ENCODE data around the gene PTCHD1. TPM values are rescaled to one million over a fixed set of nuclear protein-coding genes. Genes with fewer than 3 reads are reported as not detected.

The PTCHD1 gene
- polyA plus RNA-seq, 1 of the 3 experiments (the other 2 are of a cell fraction), result not detected

DNA sequence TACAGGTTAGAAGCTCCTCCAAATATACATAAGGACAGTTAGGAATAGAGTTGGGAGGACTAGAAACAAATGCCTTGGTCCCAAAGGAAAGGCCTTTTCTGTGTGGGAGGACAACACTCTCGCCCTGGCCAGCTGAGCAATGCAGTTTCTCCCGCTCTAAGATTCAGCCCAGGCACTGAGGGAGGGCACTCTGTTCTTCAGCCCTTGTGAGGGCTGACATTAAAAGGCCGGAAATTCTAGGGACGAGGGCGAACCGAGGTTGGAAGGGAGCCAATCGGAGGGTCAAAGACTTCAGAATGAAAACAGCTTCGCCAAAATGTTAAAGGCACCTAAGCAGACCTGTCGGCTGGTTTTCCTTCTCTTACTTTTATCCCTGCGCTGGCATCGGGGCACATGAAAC lies 2.9 kb upstream of the PTCHD1 start:
- Histone ChIP-seq H3K9me3 (no peaks in the 10 kb centered on the region), H3K4me2 (peak overlapping the region; percentile 59), H3K27me3 (ENCODE audit: insufficient read depth) (peaks cover 49% of the 10 kb centered on the region), H3F3A (replicated peaks; ENCODE audit: insufficient read depth) (no peaks in the 10 kb centered on the region), H3K9ac (no peak overlapping the region), H3K4me1 (ENCODE audit: control insufficient read depth in 1 of 2, insufficient read depth in 2 of 2, low read depth in 1 of 2, low read length in 1 of 2) (peaks cover 0 to 4% of the 10 kb centered on the region in 2 experiments; a peak in 1 of 4 replicates), H3K27ac (ENCODE audit: low read depth in 2 of 2, low read length in 1 of 2) (no peak overlapping the region), H3K9me2 (no peaks in the 10 kb centered on the region), H3K79me2 (ENCODE audit: insufficient read depth) (no peaks in the 10 kb centered on the region), H2AFZ (ENCODE audit: low read depth) (no peak overlapping the region), H4K20me1 (ENCODE audit: insufficient read depth) (no peaks in the 10 kb centered on the region), H3K4me3 (ENCODE audit: low read depth in 2 of 2, low read length in 1 of 2) (no peak overlapping the region; a peak in 1 of 4 replicates), H3K36me3 (replicated peaks in 1 of 2; ENCODE audit: control insufficient read depth in 1 of 2, insufficient read depth in 2 of 2, low read length in 1 of 2) (no peaks in the 10 kb centered on the region)
- ChIA-PET POLR2A (no interaction called here), CTCF (interaction anchor here (0.9 kb wide), 1 partner anchor 14 kb away, joined by 3 read pairs; no protein-coding TSS in a partner anchor)
- no peak for DNase-seq
- WGBS (ENCODE audit: low lambda C conversion rate), result 11% methylated on average over 11 of the region's 11 CpGs
- no peak for TF ChIP-seq SMC3 (IDR thresholded peaks at IDR 0.05; ENCODE audit: low read depth, low read length)
- TF ChIP-seq, protein P1, sequence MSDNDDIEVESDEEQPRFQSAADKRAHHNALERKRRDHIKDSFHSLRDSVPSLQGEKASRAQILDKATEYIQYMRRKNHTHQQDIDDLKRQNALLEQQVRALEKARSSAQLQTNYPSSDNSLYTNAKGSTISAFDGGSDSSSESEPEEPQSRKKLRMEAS (IDR thresholded peaks at IDR 0.05; ENCODE audit: low read depth), result no peak
- TF ChIP-seq NRF1 (IDR thresholded peaks at IDR 0.05; ENCODE audit: low read depth, low read length), result no peak
- no peak for TF ChIP-seq RFX5 (IDR thresholded peaks at IDR 0.05; ENCODE audit: low read length)
- no peak for TF ChIP-seq MXI1 (IDR thresholded peaks at IDR 0.05; ENCODE audit: low read depth, low read length)
- no peak for TF ChIP-seq CHD2 (IDR thresholded peaks at IDR 0.05; ENCODE audit: low read length, partially characterized antibody)
- TF ChIP-seq, protein P2, sequence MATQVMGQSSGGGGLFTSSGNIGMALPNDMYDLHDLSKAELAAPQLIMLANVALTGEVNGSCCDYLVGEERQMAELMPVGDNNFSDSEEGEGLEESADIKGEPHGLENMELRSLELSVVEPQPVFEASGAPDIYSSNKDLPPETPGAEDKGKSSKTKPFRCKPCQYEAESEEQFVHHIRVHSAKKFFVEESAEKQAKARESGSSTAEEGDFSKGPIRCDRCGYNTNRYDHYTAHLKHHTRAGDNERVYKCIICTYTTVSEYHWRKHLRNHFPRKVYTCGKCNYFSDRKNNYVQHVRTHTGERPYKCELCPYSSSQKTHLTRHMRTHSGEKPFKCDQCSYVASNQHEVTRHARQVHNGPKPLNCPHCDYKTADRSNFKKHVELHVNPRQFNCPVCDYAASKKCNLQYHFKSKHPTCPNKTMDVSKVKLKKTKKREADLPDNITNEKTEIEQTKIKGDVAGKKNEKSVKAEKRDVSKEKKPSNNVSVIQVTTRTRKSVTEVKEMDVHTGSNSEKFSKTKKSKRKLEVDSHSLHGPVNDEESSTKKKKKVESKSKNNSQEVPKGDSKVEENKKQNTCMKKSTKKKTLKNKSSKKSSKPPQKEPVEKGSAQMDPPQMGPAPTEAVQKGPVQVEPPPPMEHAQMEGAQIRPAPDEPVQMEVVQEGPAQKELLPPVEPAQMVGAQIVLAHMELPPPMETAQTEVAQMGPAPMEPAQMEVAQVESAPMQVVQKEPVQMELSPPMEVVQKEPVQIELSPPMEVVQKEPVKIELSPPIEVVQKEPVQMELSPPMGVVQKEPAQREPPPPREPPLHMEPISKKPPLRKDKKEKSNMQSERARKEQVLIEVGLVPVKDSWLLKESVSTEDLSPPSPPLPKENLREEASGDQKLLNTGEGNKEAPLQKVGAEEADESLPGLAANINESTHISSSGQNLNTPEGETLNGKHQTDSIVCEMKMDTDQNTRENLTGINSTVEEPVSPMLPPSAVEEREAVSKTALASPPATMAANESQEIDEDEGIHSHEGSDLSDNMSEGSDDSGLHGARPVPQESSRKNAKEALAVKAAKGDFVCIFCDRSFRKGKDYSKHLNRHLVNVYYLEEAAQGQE (IDR thresholded peaks at IDR 0.05; ENCODE audit: low read depth, low read length), result no peak
- no peak for TF ChIP-seq TEAD4 (IDR thresholded peaks at IDR 0.05; ENCODE audit: borderline replicate concordance, insufficient read depth)
- TF ChIP-seq, protein P3, sequence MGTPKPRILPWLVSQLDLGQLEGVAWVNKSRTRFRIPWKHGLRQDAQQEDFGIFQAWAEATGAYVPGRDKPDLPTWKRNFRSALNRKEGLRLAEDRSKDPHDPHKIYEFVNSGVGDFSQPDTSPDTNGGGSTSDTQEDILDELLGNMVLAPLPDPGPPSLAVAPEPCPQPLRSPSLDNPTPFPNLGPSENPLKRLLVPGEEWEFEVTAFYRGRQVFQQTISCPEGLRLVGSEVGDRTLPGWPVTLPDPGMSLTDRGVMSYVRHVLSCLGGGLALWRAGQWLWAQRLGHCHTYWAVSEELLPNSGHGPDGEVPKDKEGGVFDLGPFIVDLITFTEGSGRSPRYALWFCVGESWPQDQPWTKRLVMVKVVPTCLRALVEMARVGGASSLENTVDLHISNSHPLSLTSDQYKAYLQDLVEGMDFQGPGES (IDR thresholded peaks at IDR 0.05; ENCODE audit: low read depth, low read length), result no peak
- no peak for TF ChIP-seq RAD21 (IDR thresholded peaks at IDR 0.05; ENCODE audit: low read length)
- no peak for TF ChIP-seq RCOR1 (IDR thresholded peaks at IDR 0.05; ENCODE audit: low read length)
- TF ChIP-seq, protein P4, sequence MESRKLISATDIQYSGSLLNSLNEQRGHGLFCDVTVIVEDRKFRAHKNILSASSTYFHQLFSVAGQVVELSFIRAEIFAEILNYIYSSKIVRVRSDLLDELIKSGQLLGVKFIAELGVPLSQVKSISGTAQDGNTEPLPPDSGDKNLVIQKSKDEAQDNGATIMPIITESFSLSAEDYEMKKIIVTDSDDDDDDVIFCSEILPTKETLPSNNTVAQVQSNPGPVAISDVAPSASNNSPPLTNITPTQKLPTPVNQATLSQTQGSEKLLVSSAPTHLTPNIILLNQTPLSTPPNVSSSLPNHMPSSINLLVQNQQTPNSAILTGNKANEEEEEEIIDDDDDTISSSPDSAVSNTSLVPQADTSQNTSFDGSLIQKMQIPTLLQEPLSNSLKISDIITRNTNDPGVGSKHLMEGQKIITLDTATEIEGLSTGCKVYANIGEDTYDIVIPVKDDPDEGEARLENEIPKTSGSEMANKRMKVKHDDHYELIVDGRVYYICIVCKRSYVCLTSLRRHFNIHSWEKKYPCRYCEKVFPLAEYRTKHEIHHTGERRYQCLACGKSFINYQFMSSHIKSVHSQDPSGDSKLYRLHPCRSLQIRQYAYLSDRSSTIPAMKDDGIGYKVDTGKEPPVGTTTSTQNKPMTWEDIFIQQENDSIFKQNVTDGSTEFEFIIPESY (IDR thresholded peaks at IDR 0.05; ENCODE audit: borderline replicate concordance, low read depth), result no peak
- no peak for TF ChIP-seq TCF12 (IDR thresholded peaks at IDR 0.05)
- TF ChIP-seq YY1 (IDR thresholded peaks at IDR 0.05; ENCODE audit: low read depth), result no peak
- TF ChIP-seq GATA2 (CRISPR knock-in tag; IDR thresholded peaks at IDR 0.05), result no peak
- TF ChIP-seq SIN3A (IDR thresholded peaks at IDR 0.05; ENCODE audit: borderline replicate concordance, low read depth, low read length), result no peak
- no peak for TF ChIP-seq TAF1 (IDR thresholded peaks at IDR 0.05; ENCODE audit: borderline replicate concordance, low read depth, low read length)
- TF ChIP-seq EP300 (IDR thresholded peaks at IDR 0.05; ENCODE audit: borderline replicate concordance in 1 of 2, low read depth in 1 of 2, low read length in 1 of 2), result no peak

All from SK-N-SH (cell line).